ENCODE data around the gene TLE7.
A peak's percentile ranks its signal among the peaks of the same experiment; 100 is the strongest.

Gene TLE7

DNA sequence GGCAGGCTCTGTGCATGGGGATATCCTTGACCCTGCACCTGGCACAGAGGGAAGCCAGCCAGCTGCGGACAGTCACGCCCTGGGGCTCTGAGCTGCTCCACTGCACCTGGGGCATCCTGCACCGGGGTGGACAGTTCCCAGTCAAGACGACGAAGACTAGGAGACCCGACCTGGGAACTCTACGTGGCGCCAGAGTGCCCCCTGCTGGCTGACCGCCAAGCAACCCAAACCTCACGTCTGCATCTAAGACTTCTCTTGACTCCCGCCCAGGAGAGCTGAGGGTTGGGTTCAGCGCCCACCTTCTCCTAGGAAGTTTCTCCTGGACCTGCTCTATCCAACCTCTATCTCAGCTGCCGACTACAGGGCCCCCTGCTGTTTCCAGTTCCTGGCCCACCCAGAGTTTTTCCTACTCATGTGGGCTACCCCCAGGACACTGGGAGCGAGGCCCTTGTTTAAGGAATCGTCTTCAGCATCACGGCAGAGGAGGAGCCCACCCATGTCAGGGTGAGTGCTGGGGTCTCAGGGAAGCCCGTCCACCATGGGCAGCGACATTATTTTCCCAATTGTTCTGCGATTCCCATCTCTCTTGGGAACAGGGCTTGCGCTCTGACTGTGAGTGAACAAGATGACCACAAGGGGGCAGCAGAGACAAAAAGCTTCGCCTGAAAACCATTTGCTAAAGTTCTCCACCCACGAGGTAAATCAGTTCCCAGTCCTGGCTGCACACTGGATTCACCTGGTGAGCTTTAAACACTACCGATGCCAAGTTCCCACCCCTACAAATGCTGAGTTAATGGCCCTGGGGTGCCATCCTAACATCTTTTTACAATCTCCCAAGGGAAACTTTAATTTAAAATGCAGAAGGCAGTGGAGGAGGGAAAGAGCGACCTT is 29.3 kb downstream of the TLE7 start:
- peak; percentile 32 to 42 for DNase-seq (ENCODE audit: low read depth in 2 of 2)

DNA sequence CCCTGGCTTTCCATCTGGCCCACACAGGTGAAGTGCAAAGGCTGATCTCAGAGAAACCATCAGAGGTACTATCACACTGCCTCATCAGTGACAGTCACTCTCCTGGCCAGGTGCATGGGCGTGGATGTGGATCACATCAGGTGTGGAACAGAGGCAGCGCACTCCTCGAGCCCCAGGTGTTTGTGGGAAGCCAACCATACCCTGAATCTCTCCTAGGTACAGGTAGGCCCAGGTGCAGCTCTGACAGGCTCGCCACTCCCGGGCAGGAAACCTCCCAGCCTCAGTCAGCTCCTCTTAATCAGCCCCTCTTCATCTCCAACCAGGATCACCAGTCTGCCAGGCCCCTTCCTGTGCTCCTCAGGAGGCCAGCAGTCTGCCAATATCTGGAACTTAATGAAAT is 31.7 kb downstream of the TLE7 start:
- no peak for DNase-seq (ENCODE audit: low read depth in 2 of 2)

DNA sequence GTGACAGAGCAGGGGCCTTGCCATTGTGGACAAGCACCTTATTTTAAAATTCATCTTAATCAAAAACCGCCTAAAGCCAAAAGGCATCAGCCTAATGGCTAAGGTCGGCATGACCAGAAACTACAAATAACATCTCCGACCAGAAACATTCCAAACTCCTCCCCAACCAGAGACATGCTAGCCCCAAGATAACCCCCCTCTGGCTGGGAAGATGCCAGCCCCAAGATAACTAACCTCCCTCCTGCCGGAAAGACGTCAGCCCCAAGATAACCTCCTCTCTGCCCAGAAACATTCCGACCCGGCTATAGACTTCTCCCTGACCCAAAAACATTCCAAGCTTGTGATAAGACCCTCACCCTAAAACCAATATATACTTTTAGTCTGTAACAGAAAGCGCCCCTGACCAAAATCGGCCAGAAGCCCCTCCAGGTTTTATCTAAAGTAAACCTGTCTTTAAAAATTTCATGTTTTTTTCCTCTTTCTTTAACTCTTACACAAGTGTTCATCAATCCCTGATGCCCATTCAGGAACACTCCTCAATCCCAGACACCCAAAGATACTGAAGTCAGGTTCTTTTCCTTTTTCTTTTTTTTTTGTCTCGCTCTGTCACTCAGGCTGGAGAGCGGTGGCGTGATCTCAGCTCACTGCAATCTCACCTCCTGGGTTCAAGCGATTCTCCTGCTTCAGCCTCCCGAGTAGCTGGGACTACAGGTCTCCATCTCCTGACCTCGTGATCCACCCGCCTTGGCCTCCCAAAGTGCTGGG is 32.7 kb downstream of the TLE7 start:
- DNase-seq (ENCODE audit: low read depth in 2 of 2): no peak

DNA sequence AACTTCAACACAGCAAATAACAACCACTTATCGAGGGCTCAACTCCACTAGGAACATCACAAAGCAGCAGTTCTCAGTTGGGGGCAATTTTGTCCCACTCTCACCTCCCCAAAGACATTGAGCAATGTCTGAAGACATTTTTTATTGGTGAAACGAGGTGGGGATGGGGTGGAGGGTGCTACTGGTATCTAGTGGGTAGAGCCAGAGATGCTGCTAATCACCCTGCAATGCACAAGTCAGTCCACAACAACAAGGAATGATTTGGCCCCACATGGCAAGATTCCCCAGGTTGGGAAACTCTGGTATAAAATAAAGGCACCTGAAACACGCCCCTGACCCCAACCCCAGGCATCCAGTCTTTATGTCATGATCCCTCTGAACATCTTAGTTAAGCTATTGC is 33.3 kb downstream of the TLE7 start:
- no peak for DNase-seq (ENCODE audit: low read depth in 2 of 2)

DNA sequence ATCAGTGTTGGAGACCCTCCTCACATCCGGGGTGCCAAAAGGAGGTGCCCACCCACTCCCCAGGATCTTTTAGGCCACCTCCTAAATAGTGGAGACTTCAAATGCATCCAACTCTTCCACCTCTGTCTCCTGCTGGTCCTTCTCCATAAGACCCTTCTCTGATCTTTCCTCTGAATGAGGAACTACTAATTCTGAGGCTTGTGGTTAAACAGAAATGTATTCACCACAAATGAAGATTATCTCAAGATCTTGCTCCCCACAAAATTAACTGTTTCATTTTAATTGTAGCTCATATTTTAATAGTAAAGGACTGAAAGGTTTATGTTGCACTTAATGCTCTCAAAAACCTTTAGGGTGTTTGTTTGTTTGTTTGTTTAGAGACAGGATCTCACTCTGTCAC is 34.1 kb downstream of the TLE7 start:
- no peak for DNase-seq (ENCODE audit: low read depth in 2 of 2)

DNA sequence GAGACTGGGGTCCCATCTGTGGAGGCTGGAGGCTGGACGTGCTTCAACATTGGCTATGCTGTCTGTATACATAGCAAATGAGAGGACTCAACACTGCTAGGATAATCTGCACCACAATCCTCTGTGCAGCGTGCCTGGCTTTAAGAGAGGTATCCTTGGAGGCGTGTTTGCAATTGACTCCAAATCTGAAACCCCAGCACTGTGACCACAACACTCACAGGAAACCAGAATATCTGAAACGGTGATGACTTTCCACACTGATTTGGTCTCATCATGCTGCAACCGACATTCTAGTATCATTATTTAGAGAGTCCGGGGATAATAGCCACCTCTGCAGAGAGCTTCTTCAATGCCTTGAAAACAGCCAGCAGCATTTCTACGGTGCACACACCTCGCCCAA is 35.1 kb downstream of the TLE7 start:
- DNase-seq (ENCODE audit: low read depth in 2 of 2): no peak

DNA sequence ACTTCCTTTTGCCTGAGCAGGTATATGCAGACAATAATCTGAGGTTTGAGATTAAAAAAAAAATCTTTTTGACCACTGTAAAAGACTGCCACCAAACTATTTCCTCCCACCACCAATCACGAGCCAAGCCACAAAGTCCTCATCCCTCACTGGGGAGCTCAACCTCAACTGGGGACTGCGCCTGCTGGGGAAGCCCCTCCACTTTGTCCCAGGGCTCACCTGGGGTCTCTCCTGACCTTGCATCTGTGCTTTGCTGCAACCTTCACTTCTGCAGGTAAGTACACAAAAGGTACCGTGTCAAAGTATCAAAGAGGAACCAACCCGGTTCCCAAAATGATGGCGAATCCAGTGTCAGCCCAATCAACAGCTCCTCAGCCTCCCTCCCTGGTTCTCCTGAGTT is 35.5 kb downstream of the TLE7 start:
- DNase-seq (ENCODE audit: low read depth in 2 of 2): no peak

DNA sequence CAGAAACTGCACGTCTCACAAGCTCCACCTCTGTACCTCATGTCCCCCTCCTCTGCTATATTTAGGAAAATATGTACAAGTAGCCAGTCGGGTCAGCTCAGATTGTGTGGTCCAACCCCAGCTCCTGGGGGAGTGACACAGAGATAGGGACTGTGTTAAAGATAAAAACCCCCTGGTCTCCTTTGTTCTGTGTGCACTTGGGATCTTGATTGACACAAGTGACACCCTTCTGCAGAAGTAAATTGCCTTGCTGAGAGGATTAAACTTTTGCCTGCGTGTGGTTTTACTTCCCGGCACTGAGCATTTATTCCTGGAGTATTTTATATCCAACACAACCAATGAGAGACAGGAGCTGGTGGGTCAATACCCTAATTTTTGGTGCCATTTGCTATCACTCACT is 37.5 kb downstream of the TLE7 start:
- DNase-seq (ENCODE audit: low read depth in 2 of 2): no peak

DNA sequence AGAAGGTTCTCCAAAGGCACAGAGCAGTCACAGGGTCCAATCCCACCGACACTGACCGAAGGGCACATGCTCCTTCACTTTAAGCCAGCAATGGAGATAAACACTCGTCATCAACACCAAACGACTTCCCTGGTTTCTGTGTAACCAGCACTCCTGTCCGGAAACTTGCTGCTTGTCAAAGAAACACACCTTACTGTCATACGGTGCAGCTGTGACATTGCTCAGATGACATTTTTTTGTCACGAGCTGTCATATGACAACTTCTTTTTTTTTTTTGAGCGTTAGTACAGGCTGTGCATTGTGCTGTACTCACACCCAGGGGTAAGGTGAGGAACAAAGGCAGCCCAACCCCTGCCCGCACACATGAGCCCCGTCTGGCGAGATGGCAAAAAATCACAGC is 39.2 kb downstream of the TLE7 start:
- DNase-seq (ENCODE audit: low read depth in 2 of 2): no peak

DNA sequence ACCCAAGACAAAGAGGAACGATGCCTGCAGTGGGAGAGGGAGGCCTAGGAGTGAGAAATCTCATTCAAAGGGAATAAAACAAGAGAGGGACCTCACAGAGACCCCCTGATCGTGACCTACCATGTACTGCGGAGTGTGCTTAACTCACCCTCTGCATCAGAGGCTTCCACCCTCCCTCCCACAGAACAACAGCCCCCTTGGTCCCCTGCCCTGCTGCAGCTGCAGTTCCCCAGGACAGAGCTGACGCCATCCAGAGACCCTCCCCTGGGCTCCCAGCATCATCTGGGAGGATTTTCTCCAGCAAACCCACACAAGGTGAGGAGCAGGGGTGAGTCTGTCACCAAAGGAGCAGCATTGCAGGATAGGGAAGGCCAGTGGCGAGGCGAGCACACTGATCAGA is 39.8 kb downstream of the TLE7 start:
- DNase-seq (ENCODE audit: low read depth in 2 of 2): no peak

DNA sequence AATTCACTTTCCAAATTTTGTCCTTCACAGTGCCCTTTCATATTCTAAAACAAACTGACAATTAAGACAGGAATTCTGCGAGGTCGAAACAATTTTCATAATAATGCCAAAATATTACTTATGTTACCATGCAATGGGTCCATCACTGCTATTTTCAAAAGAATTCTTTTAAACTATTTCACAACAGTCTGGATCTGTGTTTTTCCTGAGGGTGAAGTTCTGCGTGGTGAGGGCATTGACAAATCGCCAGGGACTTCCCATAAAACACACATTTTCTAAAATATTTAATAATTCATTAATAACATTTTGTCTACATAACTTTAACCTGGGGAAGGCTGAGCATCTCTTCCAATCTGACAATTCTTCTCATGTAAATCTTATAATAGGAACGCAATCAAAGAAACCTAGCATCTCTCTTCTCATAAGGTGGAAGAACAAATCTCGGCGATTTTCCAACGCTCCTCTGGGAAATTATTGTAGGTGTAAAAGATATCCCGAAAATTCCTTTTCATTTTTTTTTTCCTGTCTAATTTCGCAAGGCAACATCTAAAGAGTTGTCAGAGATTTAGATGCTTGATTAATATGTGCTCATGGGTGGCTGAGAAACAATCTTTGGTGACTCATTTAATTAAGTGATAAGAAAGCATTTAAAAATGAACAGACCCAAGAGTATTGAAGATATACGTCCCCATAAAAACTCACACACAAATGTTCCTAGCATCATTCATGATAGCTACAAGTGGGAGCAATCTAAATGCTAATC is 41.9 kb downstream of the TLE7 start:
- no peak for DNase-seq (ENCODE audit: low read depth in 2 of 2)

DNA sequence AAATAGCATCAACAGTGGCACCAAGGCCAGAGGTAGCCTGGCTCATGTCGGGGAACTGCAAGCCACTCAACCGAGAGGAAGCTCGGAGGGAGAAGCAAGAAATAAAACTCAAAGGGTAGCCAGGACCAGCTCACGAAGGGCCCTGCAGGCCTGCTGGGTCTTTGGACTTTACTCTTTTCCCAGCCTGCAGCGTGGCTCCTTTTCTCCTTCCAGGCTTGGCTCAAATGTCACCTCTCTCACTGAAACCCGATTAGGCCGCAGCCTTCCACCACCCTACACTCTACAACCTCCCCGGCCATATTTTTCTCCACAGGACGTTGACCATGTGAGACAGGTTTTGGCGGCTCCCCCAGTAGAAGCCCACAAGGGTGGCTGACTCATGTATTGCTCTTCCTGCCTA is 45.3 kb downstream of the TLE7 start:
- no peak for DNase-seq (ENCODE audit: low read depth in 2 of 2)

DNA sequence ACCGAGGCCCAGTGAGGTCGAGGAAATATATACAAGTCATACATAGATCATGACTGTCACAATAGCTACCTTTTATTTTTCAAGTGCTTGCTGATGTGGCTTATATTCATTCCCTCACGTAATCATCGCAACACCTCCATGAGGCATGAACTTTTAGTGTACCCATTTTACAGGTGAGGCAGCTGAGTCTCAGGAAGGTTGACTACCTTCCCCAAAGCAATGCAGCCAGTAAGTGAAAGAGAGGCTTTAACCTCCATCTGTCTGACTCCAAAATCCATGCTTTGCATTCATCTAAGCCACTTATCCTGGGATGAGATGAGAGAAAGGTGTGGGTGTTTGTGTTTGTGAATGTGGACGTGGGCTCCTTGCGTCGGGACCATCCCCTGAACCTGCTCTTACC is 52.5 kb downstream of the TLE7 start:
- DNase-seq (ENCODE audit: low read depth in 2 of 2): no peak

DNA sequence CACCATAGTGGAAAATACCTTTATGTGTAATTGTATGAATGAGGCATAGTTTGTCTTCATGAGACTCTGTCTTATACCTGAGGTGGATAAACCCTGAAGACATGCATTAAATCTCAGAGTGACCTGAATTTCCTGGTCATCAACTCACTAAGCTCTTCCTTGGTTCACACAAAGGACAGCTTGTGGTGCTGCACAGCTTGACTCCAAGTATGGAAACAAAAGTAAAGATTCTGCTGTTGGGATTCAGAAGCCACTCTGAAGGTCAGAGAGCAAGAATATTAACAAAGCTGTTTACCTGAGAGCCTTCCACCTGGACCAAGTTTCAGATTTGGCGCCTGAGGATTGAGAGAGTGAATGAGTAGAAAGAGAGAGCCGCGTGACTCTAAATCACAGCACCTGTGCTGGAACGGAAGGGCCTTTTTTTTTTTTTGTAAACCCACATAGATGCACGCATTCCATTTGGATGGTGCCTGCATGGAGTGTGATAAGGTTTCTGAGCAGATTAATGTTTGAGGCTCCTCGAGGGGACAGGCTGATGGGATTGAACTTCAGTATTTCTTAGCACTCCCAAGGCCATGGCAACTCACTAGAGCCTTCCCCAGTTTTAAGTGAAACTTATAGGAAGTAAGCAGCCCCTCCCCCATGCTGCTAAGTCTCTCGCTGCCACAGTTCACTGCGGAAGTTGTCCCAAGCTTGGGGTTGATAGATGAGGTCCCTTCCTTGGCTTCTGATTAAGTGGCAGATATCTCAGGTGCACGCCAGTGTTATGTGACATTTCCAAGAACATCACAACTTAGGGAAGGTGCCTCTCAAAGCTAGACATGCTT is 54.6 kb downstream of the TLE7 start:
- DNase-seq (ENCODE audit: low read depth in 2 of 2): no peak

DNA sequence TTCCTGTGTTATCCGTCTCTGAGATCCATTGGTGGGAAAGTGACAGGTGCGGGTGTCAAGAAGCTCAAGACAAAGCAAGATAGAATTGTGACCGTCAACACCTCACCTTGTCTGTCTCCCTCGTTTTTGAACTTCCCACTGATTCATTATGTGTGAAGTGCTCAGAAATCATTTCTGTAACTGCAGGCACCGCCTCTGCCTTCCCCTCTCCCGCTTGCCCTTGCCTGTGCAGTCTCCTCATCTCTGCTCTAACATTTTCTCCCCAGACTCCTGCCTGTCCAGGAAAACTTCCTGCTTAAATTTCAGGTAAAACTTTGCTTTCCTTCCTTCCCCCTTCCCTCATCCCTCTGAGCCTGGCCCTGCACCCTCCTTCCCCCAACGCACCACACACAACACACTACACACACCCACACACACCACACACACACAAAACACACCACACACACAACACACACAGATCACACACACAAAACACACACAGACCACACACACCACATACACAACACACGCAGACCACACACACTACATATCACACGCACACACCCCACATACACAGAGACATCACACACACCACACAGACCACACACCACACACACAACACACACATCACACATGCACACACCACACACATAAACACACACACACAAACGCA is 57.7 kb downstream of the TLE7 start:
- DNase-seq (ENCODE audit: low read depth in 2 of 2): no peak

DNA sequence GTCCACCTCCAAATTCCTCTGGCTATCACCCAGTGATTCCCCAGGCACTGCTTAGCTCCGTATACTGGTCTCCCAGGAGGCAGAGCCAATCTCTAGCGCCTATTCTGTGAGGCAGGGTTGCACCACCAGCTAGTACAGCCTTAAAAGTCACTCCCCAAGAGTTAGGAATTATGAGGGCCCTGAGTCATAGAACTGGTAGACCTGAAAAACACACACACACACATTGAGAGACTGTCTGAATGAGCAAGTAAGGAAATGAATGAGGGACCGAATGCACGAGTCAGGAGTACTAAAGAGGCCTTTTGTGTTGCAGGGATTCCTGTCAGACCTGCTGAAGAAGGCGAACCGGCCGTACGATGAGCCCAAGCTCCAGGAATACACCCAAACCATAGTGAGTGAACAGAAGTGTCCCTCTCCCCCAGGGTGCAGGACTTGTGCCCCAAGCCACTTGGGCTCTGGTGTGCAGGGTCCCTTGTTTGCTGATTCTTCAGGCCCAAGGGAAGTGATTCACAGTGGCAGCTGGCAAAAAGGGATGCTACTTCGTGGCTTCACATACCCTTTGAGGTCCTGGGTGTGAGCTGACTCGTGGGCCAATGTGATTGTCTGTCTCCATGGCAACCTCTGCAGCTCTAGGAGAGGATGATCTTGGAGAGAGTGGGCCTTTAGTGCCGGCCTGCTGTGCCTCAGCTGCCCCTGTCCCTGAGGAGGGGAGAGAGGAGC is 58.6 kb downstream of the TLE7 start:
- no peak for DNase-seq (ENCODE audit: low read depth in 2 of 2)

DNA sequence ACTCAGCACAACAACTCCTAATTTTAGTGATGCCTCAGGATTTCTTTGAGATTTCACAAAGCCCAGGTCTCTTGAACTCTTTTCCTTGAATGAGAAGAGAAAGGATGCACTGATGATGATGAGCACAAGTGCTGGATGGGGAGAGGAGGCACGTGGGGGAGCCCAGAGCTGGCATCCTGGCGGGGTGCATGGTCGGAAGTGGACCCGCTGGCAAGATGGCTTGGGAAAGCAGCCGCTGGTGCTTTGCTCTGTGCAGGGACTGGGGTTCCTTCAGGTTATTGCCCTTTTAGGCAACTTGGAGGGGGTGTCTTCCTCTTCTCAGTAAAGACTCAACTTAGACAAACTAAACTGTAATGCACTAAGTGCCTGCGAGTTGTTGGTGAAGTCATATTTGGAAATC is 61.0 kb downstream of the TLE7 start:
- DNase-seq (ENCODE audit: low read depth in 2 of 2): no peak

All from stimulated activated CD4-positive, alpha-beta T cell treated with anti-CD3 and anti-CD28 coated beads, Interleukin-1b, Interleukin-23, amount 100 ng/mL, for 1 hour (primary cell).